ENCODE results near the gene SOX18.

SOX18 gene

GRCh38 chr20:64080013-64080812, 30.8 kb upstream of the SOX18 start, which contains the start of gene OPRL1:
Gene OPRL1 (plus strand): TSS chr20:64080082. CDS start chr20:64092721, 12,639 bp downstream.
- peak within 1 kb of the TSS; percentile 71 for H3K4me3 ChIP-seq (ENCODE audit: low read length)
- TF ChIP-seq, protein P1, sequence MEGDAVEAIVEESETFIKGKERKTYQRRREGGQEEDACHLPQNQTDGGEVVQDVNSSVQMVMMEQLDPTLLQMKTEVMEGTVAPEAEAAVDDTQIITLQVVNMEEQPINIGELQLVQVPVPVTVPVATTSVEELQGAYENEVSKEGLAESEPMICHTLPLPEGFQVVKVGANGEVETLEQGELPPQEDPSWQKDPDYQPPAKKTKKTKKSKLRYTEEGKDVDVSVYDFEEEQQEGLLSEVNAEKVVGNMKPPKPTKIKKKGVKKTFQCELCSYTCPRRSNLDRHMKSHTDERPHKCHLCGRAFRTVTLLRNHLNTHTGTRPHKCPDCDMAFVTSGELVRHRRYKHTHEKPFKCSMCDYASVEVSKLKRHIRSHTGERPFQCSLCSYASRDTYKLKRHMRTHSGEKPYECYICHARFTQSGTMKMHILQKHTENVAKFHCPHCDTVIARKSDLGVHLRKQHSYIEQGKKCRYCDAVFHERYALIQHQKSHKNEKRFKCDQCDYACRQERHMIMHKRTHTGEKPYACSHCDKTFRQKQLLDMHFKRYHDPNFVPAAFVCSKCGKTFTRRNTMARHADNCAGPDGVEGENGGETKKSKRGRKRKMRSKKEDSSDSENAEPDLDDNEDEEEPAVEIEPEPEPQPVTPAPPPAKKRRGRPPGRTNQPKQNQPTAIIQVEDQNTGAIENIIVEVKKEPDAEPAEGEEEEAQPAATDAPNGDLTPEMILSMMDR (conservative IDR thresholded peaks at IDR 0.05; ENCODE audit: low read length), result no peak
- DNase-seq (ENCODE audit: low read depth), result no peak

- TF ChIP-seq, protein P1 (conservative IDR thresholded peaks at IDR 0.05; ENCODE audit: low read length), result no peak
- peak within 1 kb of the TSS; percentile 71 for H3K4me3 ChIP-seq (ENCODE audit: low read length)
- DNase-seq (ENCODE audit: low read depth), result peak; percentile 64
These were observed 30.0 kb upstream of the SOX18 start, which contains the start of gene RGS19 for GRCh38 chr20:64079273-64080012. Gene RGS19 (minus strand): TSS chr20:64079518. CDS start chr20:64076886, 2,632 bp downstream.

DNA sequence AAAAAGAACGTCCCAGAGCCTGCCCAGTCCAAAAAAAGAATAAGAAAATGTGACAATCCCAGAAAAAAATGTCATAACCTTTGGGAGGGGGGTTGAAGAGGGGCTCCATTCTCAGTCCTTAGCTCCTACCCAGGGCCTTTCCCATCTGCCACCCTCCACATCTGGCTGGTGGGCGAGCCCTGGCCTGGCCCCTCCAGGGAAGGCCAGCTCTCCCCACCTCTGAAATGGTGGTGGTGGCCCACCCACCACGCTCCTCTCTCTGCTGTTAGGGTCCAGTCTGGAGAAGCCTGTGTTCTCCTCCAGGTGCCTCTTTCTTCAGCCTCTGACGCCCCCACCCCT, 29.5 kb upstream of the SOX18 start:
- DNase-seq (ENCODE audit: low read depth), result no peak
- H3K4me3 ChIP-seq (ENCODE audit: low read length), result peak overlapping the region; percentile 71
- TF ChIP-seq, protein P1 (conservative IDR thresholded peaks at IDR 0.05; ENCODE audit: low read length), result no peak

DNA sequence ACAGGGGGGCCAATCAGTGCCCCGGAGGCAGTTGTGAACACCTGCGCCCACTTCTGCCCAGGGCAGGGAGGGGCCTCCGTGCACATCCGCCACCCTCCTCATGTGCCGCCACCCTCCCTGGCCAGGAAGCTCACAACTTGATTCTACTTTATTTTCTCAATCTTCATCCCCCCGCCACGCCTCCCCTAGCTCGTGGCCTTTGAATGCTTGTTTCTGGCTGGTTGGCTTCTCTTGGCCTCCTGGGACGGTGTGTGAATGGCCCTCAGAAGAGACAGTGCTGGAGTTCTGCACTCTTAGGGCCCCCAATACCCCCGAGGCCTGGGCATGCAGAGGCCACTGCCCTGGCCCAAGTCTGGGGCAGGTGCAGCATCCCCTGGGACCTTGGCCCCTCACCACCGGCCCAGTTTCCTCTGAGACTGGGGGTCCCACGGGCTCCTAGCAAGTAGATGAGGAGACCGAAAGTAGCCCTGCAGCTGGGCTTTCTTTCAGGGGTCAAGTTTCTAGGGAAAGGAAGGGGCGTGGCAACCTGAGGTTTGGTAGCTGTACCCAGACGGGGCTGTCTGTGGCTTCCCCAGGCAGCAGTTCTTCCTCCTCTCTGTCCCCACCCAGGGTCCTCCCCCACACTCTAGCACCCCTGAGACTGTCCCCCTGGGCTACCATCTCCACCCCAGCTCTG, 28.6 kb upstream of the SOX18 start:
- no peak for DNase-seq (ENCODE audit: low read depth)
- TF ChIP-seq, protein P1 (conservative IDR thresholded peaks at IDR 0.05; ENCODE audit: low read length), result no peak
- peak overlapping the region; percentile 71 for H3K4me3 ChIP-seq (ENCODE audit: low read length)

DNA sequence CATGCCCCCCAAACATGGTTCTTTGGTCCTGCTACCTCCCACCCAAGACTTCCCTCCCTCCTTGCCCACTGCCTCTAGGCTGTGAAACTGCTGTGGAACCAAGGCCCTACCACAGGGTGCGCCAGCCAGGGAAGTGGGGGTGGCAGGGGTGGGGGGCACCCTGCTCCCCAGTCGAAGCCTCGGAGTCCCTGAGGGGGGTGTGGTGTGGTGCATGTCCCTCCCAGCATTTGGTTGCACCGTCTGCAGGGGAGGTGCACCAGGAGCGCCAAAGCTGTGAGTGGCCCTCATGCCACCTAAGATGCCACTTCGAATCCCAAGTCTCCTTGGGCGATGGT, 28.1 kb upstream of the SOX18 start:
- no peak overlapping the region for H3K4me3 ChIP-seq (ENCODE audit: low read length)
- TF ChIP-seq, protein P1 (conservative IDR thresholded peaks at IDR 0.05; ENCODE audit: low read length), result no peak
- no peak for DNase-seq (ENCODE audit: low read depth)

DNA sequence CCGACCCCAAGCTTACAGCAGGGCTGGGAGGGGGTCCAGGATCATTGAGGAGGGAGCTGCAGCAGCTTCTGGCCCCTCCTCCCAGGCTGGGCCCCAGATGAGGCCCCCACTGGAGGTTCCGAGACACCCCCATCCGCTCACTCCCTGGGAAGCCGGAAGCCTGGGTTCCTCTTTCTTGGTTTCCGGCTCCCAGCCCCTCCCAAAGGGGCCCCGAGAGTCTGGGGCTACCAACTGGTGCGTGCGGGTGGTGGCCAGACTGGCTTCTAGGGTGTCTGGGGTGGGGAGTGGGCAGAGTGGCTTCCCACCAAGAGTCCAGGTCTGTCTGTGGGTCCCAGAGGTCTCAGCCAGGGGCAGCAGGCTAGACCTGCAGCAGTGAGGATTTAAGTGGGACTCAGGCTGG, 27.7 kb upstream of the SOX18 start:
- no peak overlapping the region for H3K4me3 ChIP-seq (ENCODE audit: low read length)
- no peak for DNase-seq (ENCODE audit: low read depth)
- TF ChIP-seq, protein P1 (conservative IDR thresholded peaks at IDR 0.05; ENCODE audit: low read length), result no peak

Data from AG10803 (cell line).